CD4-positive, alpha-beta T cell treated with Interleukin-15 for 1 hour (primary cell): ENCODE measurements around the gene RAPGEF3.

Experiments
- DNase-seq: peaks from one replicate; pipeline ENCODE4 v3.0.0-alpha.2; 2020

Gene RAPGEF3

GRCh38 chr12:47789712-47790489, 31.2 kb upstream of the RAPGEF3 start:
- no peak for DNase-seq

DNA sequence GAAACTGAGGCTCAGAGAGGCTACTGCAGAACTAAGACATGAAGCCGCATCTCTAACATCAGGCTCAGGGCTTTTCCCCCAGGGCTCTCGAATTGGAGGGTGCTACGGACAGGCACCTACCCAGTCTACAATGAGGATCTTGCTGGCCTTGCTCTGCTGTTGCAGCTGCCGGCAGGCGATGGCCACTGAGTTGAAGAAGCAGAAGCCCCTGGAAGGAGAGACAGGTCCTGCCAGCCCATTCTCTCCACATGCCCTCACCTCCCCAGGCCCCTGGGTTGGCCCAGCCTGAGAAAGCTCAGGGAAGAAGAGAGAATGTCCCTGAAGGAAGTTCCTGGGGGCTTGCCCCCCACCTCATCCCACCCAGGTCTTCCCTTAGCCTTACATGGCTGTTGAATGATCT, 30.5 kb upstream of the RAPGEF3 start:
- no peak for DNase-seq

- no peak for DNase-seq
These were observed 29.1 kb upstream of the RAPGEF3 start for GRCh38 chr12:47787596-47788319.

DNA sequence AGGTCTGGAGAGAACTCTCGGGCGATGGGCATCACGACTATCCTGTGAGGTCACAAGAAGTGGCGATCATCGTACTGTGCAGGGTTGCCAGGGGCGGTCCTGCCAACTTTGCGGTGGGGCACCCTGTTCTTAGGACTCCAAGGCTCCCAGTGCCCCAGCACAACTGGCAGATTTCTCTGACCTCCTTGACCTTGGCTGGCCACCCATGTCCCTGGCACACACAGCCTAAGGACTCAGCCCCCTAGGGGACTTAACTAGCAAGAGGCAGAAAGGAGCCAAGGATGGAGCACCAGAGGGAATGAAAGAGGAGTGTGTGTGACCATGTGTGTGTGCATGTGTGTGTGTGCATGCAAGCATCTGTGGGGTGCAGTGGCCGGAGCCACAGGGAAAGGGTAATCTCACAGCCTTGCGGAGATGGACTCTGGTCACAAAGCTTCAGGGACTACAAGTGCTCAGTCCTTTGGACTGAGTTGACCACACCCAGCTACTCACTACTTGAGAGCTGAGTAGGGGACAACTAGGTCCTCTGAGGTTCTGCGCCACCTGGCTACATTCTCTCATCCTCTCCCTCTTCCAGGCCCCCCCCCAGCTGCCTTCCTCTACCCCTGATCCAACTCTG, 28.1 kb upstream of the RAPGEF3 start:
- no peak for DNase-seq

- DNase-seq = no peak
These were observed 27.4 kb upstream of the RAPGEF3 start for GRCh38 chr12:47785887-47786661.

DNA sequence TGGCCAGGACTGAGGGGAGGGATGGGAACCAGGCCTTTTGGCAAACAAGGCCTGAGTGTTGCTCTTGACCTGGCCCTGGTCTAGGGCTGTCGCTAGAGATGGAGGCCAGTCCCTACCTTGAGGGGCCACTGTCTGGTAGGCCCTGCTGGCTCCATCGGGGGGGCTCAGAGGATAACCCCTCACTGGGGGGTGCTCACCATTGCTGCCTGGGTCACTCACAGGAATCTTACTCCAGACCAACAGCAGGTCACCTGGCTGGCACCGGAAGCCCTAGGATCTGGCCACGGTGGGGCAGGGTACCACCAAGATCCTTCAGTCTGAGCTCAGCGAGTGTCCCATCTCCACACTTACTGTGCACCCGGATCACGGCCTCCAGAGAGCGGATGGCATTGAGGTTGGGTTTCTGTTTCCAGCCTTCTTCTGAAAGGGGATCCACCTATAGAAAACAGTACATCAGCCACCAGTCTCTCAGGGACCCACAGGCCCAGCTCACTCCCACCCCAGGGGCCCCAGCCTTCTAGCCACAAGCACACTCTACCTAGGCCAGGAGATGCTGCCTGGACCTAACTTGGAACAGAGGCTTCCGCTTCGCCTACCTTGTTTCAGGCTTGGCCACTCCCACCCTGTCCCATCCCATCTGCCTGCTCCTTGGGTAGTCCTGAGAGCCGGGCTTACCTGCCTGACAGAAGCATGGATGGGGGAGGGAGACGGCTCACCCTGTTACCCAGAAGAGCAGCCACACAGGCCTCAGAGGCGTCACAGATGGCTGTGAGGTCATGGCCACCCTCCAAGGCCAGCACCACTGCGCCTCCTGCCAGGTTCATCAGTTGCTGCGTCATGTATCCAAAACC, 26.6 kb upstream of the RAPGEF3 start:
- no peak for DNase-seq

DNA sequence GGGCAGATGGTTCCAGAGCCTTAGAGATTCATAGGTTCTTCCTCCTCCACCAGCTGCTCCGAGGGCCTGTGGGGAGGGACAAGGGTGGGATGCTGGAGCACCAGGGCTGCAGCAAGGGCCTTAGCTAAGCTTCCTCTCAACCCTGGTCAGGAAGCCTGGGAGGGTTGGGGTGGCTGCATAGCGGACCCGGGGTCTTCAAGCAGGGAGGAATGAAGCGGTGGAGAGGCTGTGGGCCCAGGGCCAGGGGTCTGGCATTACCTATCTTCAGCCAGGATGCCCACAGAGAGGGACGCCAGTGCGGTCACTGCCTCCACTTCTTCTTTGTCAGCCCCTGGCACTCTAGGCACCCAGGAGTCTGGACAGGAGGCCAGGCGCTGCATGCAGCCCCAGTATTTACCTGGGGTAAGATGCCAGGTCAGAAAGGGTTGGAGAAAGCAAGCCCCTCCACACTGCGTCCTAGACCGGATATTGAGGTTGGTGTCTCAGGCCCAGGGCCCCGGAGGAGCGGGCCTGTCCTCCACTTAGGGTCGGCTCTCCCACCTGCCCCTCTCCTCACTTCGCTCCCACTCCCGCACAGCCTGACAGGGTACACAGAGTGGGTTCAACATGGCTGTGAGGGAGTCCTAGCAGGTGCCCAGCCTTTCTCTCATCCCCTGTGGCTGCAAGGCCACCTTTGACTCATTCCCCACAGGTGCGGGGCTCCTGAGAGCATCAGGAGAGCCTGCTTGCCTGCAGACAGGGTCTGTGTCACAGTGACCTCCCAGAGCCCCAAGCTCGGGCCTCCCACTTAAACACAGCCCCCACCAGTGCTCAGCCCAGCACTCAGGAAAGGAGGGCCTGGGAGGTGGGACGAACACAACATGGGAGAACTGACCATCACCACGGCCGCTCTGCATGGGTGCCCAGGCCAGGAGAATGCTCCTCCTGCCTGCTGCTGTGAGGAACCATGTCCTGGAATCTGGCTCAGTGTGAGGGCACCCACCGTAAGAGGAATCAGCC, 25.4 kb upstream of the RAPGEF3 start:
- no peak for DNase-seq

GRCh38 chr12:47783024-47783755, 24.5 kb upstream of the RAPGEF3 start:
- no peak for DNase-seq

- DNase-seq = no peak
These were observed 23.7 kb upstream of the RAPGEF3 start for GRCh38 chr12:47782372-47782770.

GRCh38 chr12:47781479-47782371, 23.0 kb upstream of the RAPGEF3 start:
- DNase-seq = no peak

GRCh38 chr12:47779943-47780504, 21.3 kb upstream of the RAPGEF3 start:
- DNase-seq = no peak

DNA sequence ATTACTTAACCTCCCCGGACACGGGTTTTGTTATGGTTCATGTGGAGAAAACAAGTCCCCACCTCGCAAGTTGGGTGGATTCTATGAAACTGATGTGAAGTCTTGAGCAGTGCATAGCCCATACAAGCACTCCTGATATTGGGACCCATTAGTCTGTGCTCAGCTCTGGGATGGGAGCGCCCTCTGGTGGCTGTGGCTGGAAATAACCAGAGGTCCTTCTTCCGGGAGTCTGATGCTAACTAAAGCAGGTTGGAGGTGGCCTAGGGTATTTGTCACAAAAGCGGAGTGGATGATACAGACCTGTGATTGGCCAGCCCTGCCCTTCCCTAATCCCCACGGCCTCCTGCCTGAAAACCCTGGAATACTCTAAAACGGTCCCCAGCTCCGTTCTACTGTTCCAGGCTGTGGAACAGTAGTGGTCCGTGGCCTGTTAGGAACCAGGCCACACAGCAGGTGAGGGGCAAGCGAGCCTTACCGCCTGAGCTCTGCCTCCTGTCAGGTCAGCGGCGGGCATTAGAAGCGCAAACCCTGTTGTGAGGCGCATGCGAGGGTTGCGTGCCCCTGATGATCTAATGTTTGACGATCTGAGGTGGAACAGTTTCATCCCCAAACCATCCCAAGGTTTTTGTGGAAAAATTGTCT, 20.7 kb upstream of the RAPGEF3 start:
- peak; percentile 86 for DNase-seq

DNA sequence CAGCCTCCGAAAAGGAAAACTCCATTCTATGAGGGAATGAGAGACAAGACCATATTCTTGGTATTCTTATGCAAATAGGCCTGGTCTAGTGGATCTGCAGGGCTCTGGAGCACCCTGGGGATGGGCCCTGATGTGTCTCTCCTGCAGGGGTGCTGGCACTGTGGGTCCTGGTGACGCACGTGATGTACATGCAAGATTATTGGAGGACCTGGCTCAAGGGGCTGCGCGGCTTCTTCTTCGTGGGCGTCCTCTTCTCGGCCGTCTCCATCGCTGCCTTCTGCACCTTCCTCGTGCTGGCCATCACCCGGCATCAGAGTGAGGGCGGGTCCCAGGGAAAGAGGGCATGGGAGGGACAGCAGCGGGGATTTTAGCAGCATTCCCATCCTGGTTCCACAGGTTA, 20.2 kb upstream of the RAPGEF3 start:
- no peak for DNase-seq

DNA sequence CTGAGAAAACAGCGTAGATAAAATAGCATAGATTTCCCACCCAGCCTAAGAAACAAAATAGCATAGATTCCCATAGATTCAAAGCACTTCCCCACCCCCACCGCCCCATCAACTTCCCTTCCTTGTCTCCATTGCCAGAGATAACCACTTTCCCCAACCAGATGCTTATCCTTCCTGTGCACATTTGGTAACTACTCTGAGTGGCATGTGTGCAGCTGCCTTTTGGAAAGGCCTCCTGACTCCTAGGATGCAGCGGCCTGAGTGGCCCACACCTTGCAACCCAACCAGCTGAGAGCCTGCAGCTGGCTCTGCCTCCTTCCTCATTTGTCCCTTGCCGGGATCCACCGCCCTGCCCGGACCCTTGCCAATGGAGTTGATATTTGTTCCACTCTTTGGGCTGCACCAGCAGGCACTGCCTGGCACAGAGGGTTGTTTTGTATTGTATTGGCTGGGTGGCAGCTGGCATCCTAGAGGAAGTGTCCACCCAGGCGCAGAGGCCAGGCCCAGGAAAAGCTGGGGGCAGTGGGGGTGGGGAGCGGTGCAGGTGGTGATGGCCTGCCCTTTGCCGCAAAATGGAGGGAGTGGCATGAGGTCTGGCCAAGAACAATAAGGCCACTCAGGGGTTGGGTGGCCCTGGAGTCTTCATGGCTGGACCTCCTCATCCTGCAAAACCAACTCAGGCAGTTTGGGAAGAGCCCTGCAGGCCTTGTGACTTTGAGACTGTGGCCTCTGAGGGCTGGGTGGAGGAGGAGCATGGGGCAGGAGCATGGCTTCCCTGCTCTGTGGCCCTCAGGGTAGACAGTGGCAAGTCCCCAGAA, 19.3 kb upstream of the RAPGEF3 start:
- DNase-seq = no peak

- no peak for DNase-seq
These were observed 18.5 kb upstream of the RAPGEF3 start for GRCh38 chr12:47777151-47777550.

GRCh38 chr12:47776471-47777143, 17.9 kb upstream of the RAPGEF3 start:
- DNase-seq = no peak
